ENCODE results near the gene PMM2. TPM values are rescaled to one million over a fixed set of nuclear protein-coding genes. Genes with fewer than 3 reads are reported as not detected.
"Not testable (repeated sequence)": the region's sequence is repeated elsewhere in the genome, so short reads cannot be mapped to it uniquely, and the experiment has no call there.

Gene PMM2
- total RNA-seq, 3 donors from 2014 or later, result 46.4 to 77.9 (median 74.9) TPM

GRCh38 chr16:8785408-8785807, 12.2 kb upstream of the PMM2 start:
- ATAC-seq, result no peak
- intact Hi-C loops (cut with DNase I, micrococcal nuclease), result loop anchor here in 1 of 2 donors (10.0 kb wide), 1 partner anchor 111 kb away; the partner anchor contains the start of gene ABAT
- TF ChIP-seq, protein P1, sequence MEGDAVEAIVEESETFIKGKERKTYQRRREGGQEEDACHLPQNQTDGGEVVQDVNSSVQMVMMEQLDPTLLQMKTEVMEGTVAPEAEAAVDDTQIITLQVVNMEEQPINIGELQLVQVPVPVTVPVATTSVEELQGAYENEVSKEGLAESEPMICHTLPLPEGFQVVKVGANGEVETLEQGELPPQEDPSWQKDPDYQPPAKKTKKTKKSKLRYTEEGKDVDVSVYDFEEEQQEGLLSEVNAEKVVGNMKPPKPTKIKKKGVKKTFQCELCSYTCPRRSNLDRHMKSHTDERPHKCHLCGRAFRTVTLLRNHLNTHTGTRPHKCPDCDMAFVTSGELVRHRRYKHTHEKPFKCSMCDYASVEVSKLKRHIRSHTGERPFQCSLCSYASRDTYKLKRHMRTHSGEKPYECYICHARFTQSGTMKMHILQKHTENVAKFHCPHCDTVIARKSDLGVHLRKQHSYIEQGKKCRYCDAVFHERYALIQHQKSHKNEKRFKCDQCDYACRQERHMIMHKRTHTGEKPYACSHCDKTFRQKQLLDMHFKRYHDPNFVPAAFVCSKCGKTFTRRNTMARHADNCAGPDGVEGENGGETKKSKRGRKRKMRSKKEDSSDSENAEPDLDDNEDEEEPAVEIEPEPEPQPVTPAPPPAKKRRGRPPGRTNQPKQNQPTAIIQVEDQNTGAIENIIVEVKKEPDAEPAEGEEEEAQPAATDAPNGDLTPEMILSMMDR (IDR thresholded peaks at IDR 0.05), result no peak

DNA sequence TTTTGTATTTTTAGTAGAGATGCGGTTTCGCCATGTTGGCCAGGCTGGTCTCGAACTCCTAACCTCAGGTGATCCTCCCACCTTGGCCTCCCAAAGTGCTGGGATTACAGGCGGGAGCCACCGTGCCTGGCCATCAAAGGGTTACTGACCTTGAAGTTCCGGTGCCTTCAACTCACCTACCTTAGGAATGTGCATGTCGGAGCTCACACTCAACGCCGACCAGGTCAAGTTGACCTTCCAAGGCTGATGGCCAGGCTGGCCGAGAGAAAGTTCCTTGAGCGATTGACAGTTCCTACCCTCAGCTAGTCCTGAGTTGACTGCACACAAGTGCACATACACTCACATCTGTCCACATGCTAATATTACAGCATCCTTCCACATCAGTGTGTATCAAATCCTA, 11.3 kb upstream of the PMM2 start:
- not testable (repeated sequence) for ATAC-seq; H3K36me3 ChIP-seq (ENCODE audit: low read depth); H3K4me3 ChIP-seq; DNase-seq; H3K9me3 ChIP-seq
- intact Hi-C loops (cut with DNase I, micrococcal nuclease), result loop anchor here in 1 of 2 donors (10.0 kb wide), 1 partner anchor 112 kb away; the partner anchor contains the start of gene ABAT
- peaks cover 12% of the 10 kb centered on the region for H3K4me1 ChIP-seq (ENCODE audit: low read depth)

More at GRCh38 chr16:8785408-8785807, 12.2 kb upstream of the PMM2 start:
- Histone ChIP-seq H3K4me1 (ENCODE audit: low read depth) (peaks cover 12% of the 10 kb centered on the region), H3K4me3 (no peak overlapping the region), H3K9me3 (no peaks in the 10 kb centered on the region), H3K36me3 (ENCODE audit: low read depth) (no peaks in the 10 kb centered on the region)
- no peak for DNase-seq

GRCh38 chr16:8788578-8789172, 9.0 kb upstream of the PMM2 start:
- ATAC-seq (peak; percentile 94), DNase-seq (peak in 1 of 3 donors; percentile 89)
- H3K36me3 ChIP-seq (ENCODE audit: low read depth), result no peaks in the 10 kb centered on the region
- TF ChIP-seq, protein P1 (IDR thresholded peaks at IDR 0.05), result no peak
- no peaks in the 10 kb centered on the region for H3K9me3 ChIP-seq
- intact Hi-C loops (cut with DNase I, micrococcal nuclease), result loop anchor here in 1 of 2 donors (10.0 kb wide), 1 partner anchor 114 kb away; the partner anchor contains the start of gene ABAT
- H3K4me3 ChIP-seq, result no peak overlapping the region
- H3K4me1 ChIP-seq (ENCODE audit: low read depth), result peaks cover 12% of the 10 kb centered on the region

- Histone ChIP-seq H3K4me3 (no peak overlapping the region), H3K4me1 (ENCODE audit: low read depth) (peaks cover 23% of the 10 kb centered on the region), H3K36me3 (ENCODE audit: low read depth) (no peaks in the 10 kb centered on the region), H3K9me3 (no peaks in the 10 kb centered on the region)
- no peak for ATAC-seq
- TF ChIP-seq, protein P1 (IDR thresholded peaks at IDR 0.05), result no peak
- intact Hi-C loops (cut with DNase I, micrococcal nuclease), result no loop called here
- no peak for DNase-seq
Measured at GRCh38 chr16:8795091-8795490, 2.5 kb upstream of the PMM2 start.

DNA sequence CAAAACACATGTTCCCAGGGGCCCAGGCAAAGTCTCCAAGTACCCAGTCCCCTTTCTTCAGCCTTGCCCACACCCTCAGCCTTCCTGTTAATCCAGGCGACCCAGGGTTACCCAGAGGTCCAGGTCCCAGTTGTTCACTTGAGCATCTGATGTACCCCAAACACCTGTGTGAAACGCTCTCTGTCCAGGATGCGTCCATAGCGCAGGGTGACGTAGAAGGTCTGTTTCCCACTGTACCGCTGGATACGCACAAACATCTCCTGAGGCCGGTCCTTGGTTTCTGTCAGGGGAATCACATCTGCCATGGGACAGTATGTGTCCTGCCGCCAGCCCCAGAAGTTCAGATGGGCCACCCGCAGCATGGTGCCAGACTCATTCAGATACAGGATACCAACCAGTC, 1.8 kb upstream of the PMM2 start:
- Histone ChIP-seq H3K36me3 (ENCODE audit: low read depth) (no peaks in the 10 kb centered on the region), H3K4me1 (ENCODE audit: low read depth) (peaks cover 27% of the 10 kb centered on the region), H3K4me3 (no peak overlapping the region), H3K9me3 (no peaks in the 10 kb centered on the region)
- ATAC-seq, result no peak
- intact Hi-C loops (cut with DNase I, micrococcal nuclease), result no loop called here
- TF ChIP-seq, protein P1 (IDR thresholded peaks at IDR 0.05), result no peak
- DNase-seq, result no peak

GRCh38 chr16:8796469-8797363, 923 bp upstream of the PMM2 start:
- Histone ChIP-seq H3K36me3 (ENCODE audit: low read depth) (no peaks in the 10 kb centered on the region), H3K4me3 (peak overlapping the region; percentile 74), H3K4me1 (ENCODE audit: low read depth) (peaks cover 33% of the 10 kb centered on the region), H3K9me3 (no peaks in the 10 kb centered on the region)
- ATAC-seq, result no peak
- TF ChIP-seq, protein P1 (IDR thresholded peaks at IDR 0.05), result no peak
- DNase-seq, result no peak
- intact Hi-C loops (cut with DNase I, micrococcal nuclease), result no loop called here
